SK-N-SH (cell line): ENCODE measurements around the gene RCCD1. TPM values are rescaled to one million over a fixed set of nuclear protein-coding genes. Genes with fewer than 3 reads are reported as not detected.

Experiments
- CTCF ChIA-PET: fragments of 300-600, 350-600 bp; formaldehyde crosslinking; extraction: SDS; loops from one replicate; lab custom pipeline; 2021; lab: Yijun Ruan, JAX
- POLR2A ChIA-PET: fragments of 350-600 bp; sonication (Branson Sonifier 250); formaldehyde crosslinking; extraction: SDS; loops from one replicate; lab custom pipeline; 2020; ENCODE audit warnings: antibody characterized with exemption, inconsistent platforms; lab: Yijun Ruan, JAX
- DNase-seq: peaks from one replicate; pipeline ENCODE4 v3.0.0; 2012
- H2AFZ ChIP-seq: fragments of 200-600 bp; sonication (generic); 2 replicates; pipeline ENCODE4 v1.8.1; 2016; ENCODE audit warnings: antibody characterized with exemption, mild to moderate bottlenecking, low read depth
- H3F3A ChIP-seq: fragments of 200-600 bp; sonication (generic); replicated peaks from 2 replicates; pipeline ENCODE3; 2016; ENCODE audit warnings: antibody characterized with exemption, mild to moderate bottlenecking; ENCODE audit not compliant: insufficient read depth
- H3K27ac ChIP-seq, 2 experiments: fragments of 200-500 bp in 1 of 2; fragments of 200-600 bp in 1 of 2; sonication (Bioruptor generic) in 1 of 2; sonication (generic), shearing (Covaris generic) in 1 of 2; 2 replicates each; pipeline versions ENCODE4 v1.5.1 to v1.6.1; 2014 to 2016; ENCODE audit warnings: low read depth in 2 of 2, inconsistent platforms in 1 of 2, low read length in 1 of 2, mild to moderate bottlenecking in 1 of 2, mixed read lengths in 1 of 2
- H3K27me3 ChIP-seq: fragments of 200-600 bp; sonication (generic), shearing (Covaris generic); 2 replicates; pipeline ENCODE4 v1.6.1; 2016; ENCODE audit warnings: mixed run types; ENCODE audit not compliant: insufficient read depth
- H3K36me3 ChIP-seq, 2 experiments: fragments of 200-500 bp in 1 of 2; fragments of 200-600 bp in 1 of 2; sonication (Bioruptor generic) in 1 of 2; sonication (generic) in 1 of 2; replicated peaks in 1 of 2; 2 replicates each; pipeline versions ENCODE3 to v1.5.1; 2014 to 2016; ENCODE audit warnings: low read length in 1 of 2, mild to moderate bottlenecking in 1 of 2; ENCODE audit not compliant: insufficient read depth in 2 of 2, control insufficient read depth in 1 of 2
- H3K4me1 ChIP-seq, 2 experiments: fragments of 200-500 bp in 1 of 2; fragments of 200-600 bp in 1 of 2; sonication (Bioruptor generic) in 1 of 2; sonication (generic), shearing (Covaris generic) in 1 of 2; 2 replicates each; pipeline versions ENCODE4 v1.5.1 to v1.6.1; 2014 to 2016; ENCODE audit warnings: low read depth in 1 of 2, low read length in 1 of 2, mixed run types in 1 of 2; ENCODE audit not compliant: insufficient read depth in 2 of 2, control insufficient read depth in 1 of 2
- H3K4me2 ChIP-seq: fragments of 200-600 bp; sonication (generic), shearing (Covaris generic); 2 replicates; pipeline ENCODE4 v1.6.1; 2017; ENCODE audit warnings: mixed run types
- H3K4me3 ChIP-seq, 2 experiments: fragments of 200-500 bp in 1 of 2; fragments of 200-600 bp in 1 of 2; sonication (Bioruptor generic) in 1 of 2; sonication (generic), shearing (Covaris generic) in 1 of 2; 2 replicates each; pipeline versions ENCODE4 v1.5.1 to v1.8.1; 2014 to 2016; ENCODE audit warnings: low read depth in 2 of 2, inconsistent platforms in 1 of 2, low read length in 1 of 2, mild to moderate bottlenecking in 1 of 2, mixed read lengths in 1 of 2, moderate library complexity in 1 of 2
- H3K79me2 ChIP-seq: fragments of 200-600 bp; sonication (generic); 2 replicates; pipeline ENCODE4 v1.8.1; 2017; ENCODE audit warnings: mild to moderate bottlenecking; ENCODE audit not compliant: insufficient read depth
- H3K9ac ChIP-seq: fragments of 200-600 bp; sonication (generic); 2 replicates; pipeline ENCODE4 v1.6.1; 2017; ENCODE audit warnings: mixed run types
- H3K9me2 ChIP-seq: fragments of 200-600 bp; sonication (generic); 2 replicates; pipeline ENCODE4 v1.6.1; 2017; ENCODE audit warnings: mixed run types
- H3K9me3 ChIP-seq: fragments of 200-600 bp; sonication (generic); 2 replicates; pipeline ENCODE4 v1.6.1; 2017; ENCODE audit warnings: mixed run types, mild to moderate bottlenecking, moderate library complexity
- H4K20me1 ChIP-seq: fragments of 200-600 bp; sonication (generic); 2 replicates; pipeline ENCODE4 v1.6.1; 2017; ENCODE audit warnings: mild to moderate bottlenecking, mixed run types; ENCODE audit not compliant: insufficient read depth
- CHD2 ChIP-seq: fragments of 150-350 bp; IDR thresholded peaks from 2 replicates; pipeline ENCODE4 v1.6.1; 2018; ENCODE audit warnings: low read length; ENCODE audit not compliant: partially characterized antibody
- ELF1 ChIP-seq: IDR thresholded peaks from 2 replicates; pipeline ENCODE4 v1.4.0; 2012
- EZH2phosphoT487 ChIP-seq: fragments of 200-600 bp; sonication (generic); IDR thresholded peaks from 2 replicates; pipeline ENCODE4 v1.6.1; 2017; ENCODE audit warnings: low read depth, mixed run types, mild to moderate bottlenecking, antibody characterized with exemption, moderate library complexity, borderline replicate concordance
- FOSL2 ChIP-seq: IDR thresholded peaks from 2 replicates; pipeline ENCODE4 v1.4.0; 2012; ENCODE audit warnings: low read depth, mild to moderate bottlenecking, moderate library complexity, borderline replicate concordance
- FOXM1 ChIP-seq: IDR thresholded peaks from 2 replicates; pipeline ENCODE4 v1.4.0; 2012; ENCODE audit warnings: low read depth, mild to moderate bottlenecking
- MEF2A ChIP-seq: IDR thresholded peaks from 2 replicates; pipeline ENCODE4 v1.4.0; 2012; ENCODE audit warnings: low read depth, borderline replicate concordance
- MXI1 ChIP-seq: IDR thresholded peaks from 2 replicates; pipeline ENCODE4 v1.6.1; 2012; ENCODE audit warnings: mild to moderate bottlenecking, low read depth, low read length, improper control_type of control experiment
- NFIC ChIP-seq: IDR thresholded peaks from 2 replicates; pipeline ENCODE4 v1.4.0; 2012; ENCODE audit warnings: borderline replicate concordance
- NRF1 ChIP-seq: IDR thresholded peaks from 2 replicates; pipeline ENCODE4 v1.6.1; 2012; ENCODE audit warnings: low read depth, mild to moderate bottlenecking, low read length
- PBX3 ChIP-seq: IDR thresholded peaks from 2 replicates; pipeline ENCODE4; 2012
- POLR2AphosphoS5 ChIP-seq: IDR thresholded peaks from 2 replicates; pipeline ENCODE4 v1.6.1; 2012; ENCODE audit warnings: low read depth, low read length
- RAD21 ChIP-seq: IDR thresholded peaks from 2 replicates; pipeline ENCODE4 v1.6.1; 2012; ENCODE audit warnings: mild to moderate bottlenecking, low read length
- REST ChIP-seq: IDR thresholded peaks from 2 replicates; pipeline ENCODE4 v1.6.1; 2012; ENCODE audit warnings: mild to moderate bottlenecking, low read depth, low read length, moderate library complexity
- RFX5 ChIP-seq: IDR thresholded peaks from 2 replicates; pipeline ENCODE4 v1.6.1; 2012; ENCODE audit warnings: mild to moderate bottlenecking, improper control_type of control experiment, low read length
- RXRA ChIP-seq: IDR thresholded peaks from 2 replicates; pipeline ENCODE4 v1.4.0; 2012; ENCODE audit warnings: low read depth, mild to moderate bottlenecking, borderline replicate concordance
- SIN3A ChIP-seq: IDR thresholded peaks from 2 replicates; pipeline ENCODE4 v1.6.1; 2012; ENCODE audit warnings: low read depth, mild to moderate bottlenecking, low read length, moderate library complexity, borderline replicate concordance
- SMC3 ChIP-seq: IDR thresholded peaks from 2 replicates; pipeline ENCODE4 v1.6.1; 2012; ENCODE audit warnings: low read depth, low read length, improper control_type of control experiment
- TAF1 ChIP-seq: IDR thresholded peaks from 2 replicates; pipeline ENCODE4 v1.6.1; 2012; ENCODE audit warnings: low read depth, mild to moderate bottlenecking, low read length, moderate library complexity, borderline replicate concordance
- TCF12 ChIP-seq: IDR thresholded peaks from 2 replicates; pipeline ENCODE4 v1.4.0; 2012
- TEAD4 ChIP-seq: IDR thresholded peaks from 2 replicates; pipeline ENCODE4 v1.4.0; 2012; ENCODE audit warnings: mild to moderate bottlenecking, borderline replicate concordance; ENCODE audit not compliant: insufficient read depth
- USF2 ChIP-seq: fragments of 150-350 bp; IDR thresholded peaks from 2 replicates; pipeline ENCODE4 v1.6.1; 2017; ENCODE audit warnings: antibody characterized with exemption, low read length, low read depth, borderline replicate concordance
- WGBS: methylation state at CpG from one replicate; pipeline ENCODE4 v1.1.6; 2017; ENCODE audit warnings: low lambda C conversion rate; 5-methylcytosine and 5-hydroxymethylcytosine counted together
- polyA plus RNA-seq, 3 experiments: library from polyadenylated mRNA; depleted of rRNA; stranded (reverse); fragments of >200 nt; gene quantifications; 2 replicates each; pipeline ENCODE4 v1.2.3, GENCODE V29; 2012

RCCD1 gene
- polyA plus RNA-seq, 1 of the 3 experiments (the other 2 are of a cell fraction) = 21.2 TPM

- ChIA-PET CTCF (interaction anchor here (0.9 to 11.4 kb wide), 2 partner anchors 18 to 105 kb away, joined by 3 to 108 read pairs; partner anchors contain the start of genes HDDC3 and UNC45A), POLR2A (no interaction called here)
- 97% methylated on average over 14 of the region's 23 CpGs for WGBS
- no peaks in the 10 kb centered on the region for H4K20me1 ChIP-seq
- TF ChIP-seq FOSL2 (no peak), MEF2A (no peak), EZH2phosphoT487 (no peak), SMC3 (no peak), SIN3A (no peak), ELF1 (no peak), MXI1 (no peak), POLR2AphosphoS5 (no peak), NRF1 (no peak), RFX5 (no peak), FOXM1 (no peak), PBX3 (no peak), RAD21 (no peak)
- no peak overlapping the region for H3K27ac ChIP-seq
- no peaks in the 10 kb centered on the region for H3K9me3 ChIP-seq
- H3K4me3 ChIP-seq = no peak overlapping the region
- peaks cover 14 to 62% of the 10 kb centered on the region in 2 experiments for H3K36me3 ChIP-seq
- no peak for DNase-seq
- no peak overlapping the region for H2AFZ ChIP-seq
- H3K79me2 ChIP-seq = no peaks in the 10 kb centered on the region
- H3K4me1 ChIP-seq = no peaks in the 10 kb centered on the region
- peaks cover 3% of the 10 kb centered on the region for H3F3A ChIP-seq
- no peaks in the 10 kb centered on the region for H3K9me2 ChIP-seq
- no peaks in the 10 kb centered on the region for H3K27me3 ChIP-seq
- no peak overlapping the region for H3K4me2 ChIP-seq
- no peak overlapping the region for H3K9ac ChIP-seq
Observed at GRCh38 chr15:90949979-90950675, 4.6 kb upstream of the RCCD1 start.

- Histone ChIP-seq H3K4me1 (peaks cover 0 to 5% of the 10 kb centered on the region in 2 experiments; a peak in 1 of 4 replicates), H3K36me3 (peaks cover 10 to 60% of the 10 kb centered on the region in 2 experiments), H3K4me3 (no peak overlapping the region), H3K9me3 (no peaks in the 10 kb centered on the region), H3K9me2 (no peaks in the 10 kb centered on the region), H3K4me2 (no peak overlapping the region), H2AFZ (no peak overlapping the region), H3K27ac (no peak overlapping the region), H4K20me1 (no peaks in the 10 kb centered on the region), H3K27me3 (no peaks in the 10 kb centered on the region), H3K79me2 (peaks cover 5% of the 10 kb centered on the region), H3F3A (peaks cover 5% of the 10 kb centered on the region), H3K9ac (no peak overlapping the region)
- DNase-seq = no peak
- ChIA-PET POLR2A (no interaction called here), CTCF (no interaction called here)
- WGBS = 93% methylated on average over 6 of the region's 6 CpGs
- TF ChIP-seq REST (no peak), CHD2 (no peak), MXI1 (no peak), RXRA (no peak), TEAD4 (no peak), PBX3 (no peak), TCF12 (no peak), USF2 (no peak), SMC3 (no peak), POLR2AphosphoS5 (no peak), NRF1 (no peak), TAF1 (no peak), NFIC (no peak)
Observed at GRCh38 chr15:90950676-90951075, 4.0 kb upstream of the RCCD1 start.
